ENCODE results near the gene SLC1A7. TPM values are rescaled to one million over a fixed set of nuclear protein-coding genes. Genes with fewer than 3 reads are reported as not detected.

Gene SLC1A7
- total and polyA plus RNA-seq, 2 of the 13 experiments (the other 11 are each of a cell fraction or from before 2014, with no cell fraction given) = 0.04 to 2.0 TPM

DNA sequence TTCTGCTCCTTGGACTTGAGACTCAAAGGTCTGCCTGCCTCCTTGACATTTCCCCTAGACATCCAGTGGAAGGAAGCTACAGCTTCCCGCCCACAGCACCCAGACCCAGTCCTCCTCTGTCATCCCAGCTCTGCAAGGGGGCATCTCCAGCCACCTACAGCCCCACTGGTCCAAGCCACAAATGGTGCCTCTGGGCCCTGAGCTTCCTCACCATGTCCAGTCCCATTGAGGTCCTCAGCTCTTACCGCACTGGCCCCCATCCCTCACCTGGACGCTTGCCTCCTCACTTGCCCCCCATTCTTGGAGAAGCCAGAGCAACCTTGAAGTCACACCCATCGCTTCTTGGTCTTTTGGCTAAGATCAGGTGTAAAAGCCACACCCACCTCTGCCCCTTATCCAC is 67.2 kb downstream of the SLC1A7 start:
- BruUV-seq (replicated peaks) = no TSS peak
- FAIRE-seq = no peak
- POLR2A ChIA-PET = interaction anchor here (1.5 kb wide), 1 partner anchor 14 kb away, joined by 3 read pairs; no protein-coding TSS in a partner anchor

More for the DNA sequence above, 67.2 kb downstream of the SLC1A7 start:
- Histone ChIP-seq H3K27ac (ENCODE audit: extremely low read length, insufficient read depth, low read length) (no peak overlapping the region), H3K9ac (ENCODE audit: insufficient read depth, low read depth, low read length) (no peak overlapping the region), H3K4me1 (ENCODE audit: insufficient read depth, low read length) (peaks cover 43% of the 10 kb centered on the region), H3K4me2 (ENCODE audit: low read depth, low read length) (peak overlapping the region; percentile 65), H3K27me3 (ENCODE audit: control insufficient read depth in 1 of 2, insufficient read depth in 2 of 2, low read length in 2 of 2) (peaks cover 0 to 48% of the 10 kb centered on the region in 2 experiments; a peak in 4 of 5 replicates), H4K20me1 (ENCODE audit: insufficient read depth, low read length) (no peaks in the 10 kb centered on the region), H3K9me3 (ENCODE audit: low read length) (no peaks in the 10 kb centered on the region), H2AFZ (ENCODE audit: low read length) (no peak overlapping the region), H3K79me2 (ENCODE audit: insufficient read depth, low read length) (no peaks in the 10 kb centered on the region), H3K4me3 (replicated peaks in 1 of 3; ENCODE audit: insufficient read depth in 1 of 3, low read depth in 2 of 3, low read length in 3 of 3) (peak overlapping the region in 1 of 3 experiments; percentile 50; a peak in 1 of 6 replicates), H3K36me3 (replicated peaks in 1 of 2; ENCODE audit: control insufficient read depth in 1 of 2, insufficient read depth in 2 of 2, low read length in 2 of 2) (no peaks in the 10 kb centered on the region)
- no peak for DNase-seq (ENCODE audit: low spot score)
- intact Hi-C loops (cut with micrococcal nuclease; ENCODE audit: unreplicated experiment) = no loop called here
- 74% methylated on average over 4 of the region's 4 CpGs for WGBS (ENCODE audit: low lambda C conversion rate)
- in situ Hi-C loops (cut with HindIII; ENCODE audit: extremely low pct_ligation_motif_present, low pct_unique_long_range_greater_than_20kb) = no loop called here
- no peak for ATAC-seq
- CTCF ChIA-PET (ENCODE audit: low intra/inter-chr PET ratio, low total read pairs) = no interaction called here
- TF ChIP-seq NR2F6 (IDR thresholded peaks at IDR 0.05) (no peak), NR2F6 (CRISPR knock-in tag; IDR thresholded peaks at IDR 0.05) (no peak)
- TF ChIP-seq, protein P1, sequence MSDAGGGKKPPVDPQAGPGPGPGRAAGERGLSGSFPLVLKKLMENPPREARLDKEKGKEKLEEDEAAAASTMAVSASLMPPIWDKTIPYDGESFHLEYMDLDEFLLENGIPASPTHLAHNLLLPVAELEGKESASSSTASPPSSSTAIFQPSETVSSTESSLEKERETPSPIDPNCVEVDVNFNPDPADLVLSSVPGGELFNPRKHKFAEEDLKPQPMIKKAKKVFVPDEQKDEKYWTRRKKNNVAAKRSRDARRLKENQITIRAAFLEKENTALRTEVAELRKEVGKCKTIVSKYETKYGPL (CRISPR knock-in tag; IDR thresholded peaks at IDR 0.05) = no peak
- TF ChIP-seq, protein P2, sequence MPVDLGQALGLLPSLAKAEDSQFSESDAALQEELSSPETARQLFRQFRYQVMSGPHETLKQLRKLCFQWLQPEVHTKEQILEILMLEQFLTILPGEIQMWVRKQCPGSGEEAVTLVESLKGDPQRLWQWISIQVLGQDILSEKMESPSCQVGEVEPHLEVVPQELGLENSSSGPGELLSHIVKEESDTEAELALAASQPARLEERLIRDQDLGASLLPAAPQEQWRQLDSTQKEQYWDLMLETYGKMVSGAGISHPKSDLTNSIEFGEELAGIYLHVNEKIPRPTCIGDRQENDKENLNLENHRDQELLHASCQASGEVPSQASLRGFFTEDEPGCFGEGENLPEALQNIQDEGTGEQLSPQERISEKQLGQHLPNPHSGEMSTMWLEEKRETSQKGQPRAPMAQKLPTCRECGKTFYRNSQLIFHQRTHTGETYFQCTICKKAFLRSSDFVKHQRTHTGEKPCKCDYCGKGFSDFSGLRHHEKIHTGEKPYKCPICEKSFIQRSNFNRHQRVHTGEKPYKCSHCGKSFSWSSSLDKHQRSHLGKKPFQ (CRISPR knock-in tag; IDR thresholded peaks at IDR 0.05; ENCODE audit: insufficient replicate concordance) = peak; percentile 13

All from HepG2 (cell line).